Erythroblast (primary cell): Measurements from ENCODE around the gene SPAG17.

Experiments
- DNase-seq, 2 experiments: peaks; one replicate each; lab custom pipeline; 2025; lab: John Stamatoyannopoulos, UW
- GATA1 ChIP-seq: IDR thresholded peaks from 2 replicates; pipeline ENCODE4 v1.6.1; 2011; ENCODE audit warnings: low read depth, mild to moderate bottlenecking, control low read depth, low read length, moderate library complexity
- POLR2A ChIP-seq: IDR thresholded peaks from 2 replicates; pipeline ENCODE4 v1.6.1; 2011; ENCODE audit warnings: mild to moderate bottlenecking, low read length

Gene SPAG17

GRCh38 chr1:118149799-118150198 is 35.2 kb downstream of the SPAG17 start:
- DNase-seq = no peak
- TF ChIP-seq GATA1 (no peak), POLR2A (no peak)

DNA sequence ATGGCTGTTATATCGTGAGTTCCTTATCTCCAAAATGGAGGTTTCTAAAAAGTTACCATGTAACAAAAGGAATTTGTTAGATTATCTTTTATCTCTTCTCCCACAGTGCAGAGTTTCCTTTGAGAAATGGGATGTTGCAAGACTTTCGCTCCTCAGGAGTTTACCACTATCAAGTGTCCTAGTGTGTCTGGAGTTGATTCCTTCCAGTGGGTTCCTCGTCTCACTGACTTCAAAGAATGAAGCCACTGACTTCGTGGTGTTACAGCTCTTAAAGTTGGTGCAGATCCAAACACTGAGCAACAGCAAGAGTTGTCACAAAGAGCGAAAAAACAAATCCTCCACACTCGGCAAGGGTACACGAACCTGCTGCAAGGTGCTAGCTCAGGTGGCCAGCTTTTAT is 37.0 kb downstream of the SPAG17 start:
- DNase-seq = no peak
- no peak for TF ChIP-seq GATA1
- no peak for TF ChIP-seq POLR2A

GRCh38 chr1:118147522-118147921 is 37.5 kb downstream of the SPAG17 start:
- TF ChIP-seq POLR2A (no peak), GATA1 (no peak)
- DNase-seq = no peak

DNA sequence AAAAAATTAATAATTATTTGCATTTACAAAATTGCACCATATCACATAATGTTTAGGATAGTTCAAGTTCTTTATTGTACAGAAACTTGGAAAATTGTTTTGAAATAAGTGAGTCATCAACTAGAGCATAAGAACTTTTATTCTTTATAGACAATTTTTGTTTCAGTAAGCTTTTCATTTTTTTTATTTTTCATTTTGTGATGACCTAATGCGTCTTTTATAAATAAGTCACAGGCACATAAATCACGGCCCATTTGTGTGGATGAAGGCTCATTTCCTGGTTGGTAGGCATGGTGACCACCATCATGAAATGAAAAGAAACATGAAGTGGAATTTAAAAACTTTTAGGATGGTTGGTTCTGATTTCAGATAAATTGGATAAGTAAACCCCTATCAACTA is 39.3 kb downstream of the SPAG17 start:
- no peak for TF ChIP-seq GATA1
- no peak for TF ChIP-seq POLR2A
- no peak for DNase-seq

DNA sequence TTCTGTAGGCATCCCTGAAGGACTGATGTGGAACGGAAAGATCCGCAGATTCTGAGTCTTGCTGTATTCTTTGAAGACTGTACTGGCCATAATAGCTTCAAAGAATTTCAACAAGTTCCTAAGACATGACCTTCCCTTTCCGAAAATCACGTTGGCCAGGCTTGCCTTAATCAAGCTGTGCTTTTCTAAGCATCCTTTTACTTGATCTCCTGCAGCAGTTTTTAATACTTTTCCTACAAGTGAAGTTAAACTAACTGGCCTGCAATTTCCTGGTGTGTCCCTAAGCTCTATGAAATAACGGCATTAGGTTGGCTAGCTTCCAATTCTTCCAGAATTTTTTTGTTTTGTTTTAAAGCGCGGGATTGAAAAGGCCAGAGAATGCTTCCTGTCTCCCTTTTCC is 40.3 kb downstream of the SPAG17 start:
- no peak for DNase-seq
- TF ChIP-seq POLR2A (no peak), GATA1 (no peak)

DNA sequence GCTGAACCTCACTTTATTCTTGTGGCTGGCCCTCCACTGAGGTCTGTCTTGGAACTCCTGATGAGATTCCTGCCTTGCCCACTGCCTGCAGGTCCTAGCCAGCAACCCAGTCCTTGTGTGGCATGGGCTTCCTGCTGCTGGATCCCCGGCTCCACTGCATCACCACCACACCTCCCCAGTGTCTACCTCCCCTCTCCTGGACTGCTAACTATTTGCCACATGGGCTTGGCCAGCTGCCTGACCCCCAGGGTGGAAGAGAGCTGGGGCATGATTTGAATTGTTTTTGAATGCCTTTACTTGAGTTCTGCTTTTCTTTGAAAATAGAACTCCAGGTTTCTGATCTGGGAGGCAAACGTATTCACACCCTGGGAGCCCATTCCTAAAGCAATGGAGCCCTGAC is 41.2 kb downstream of the SPAG17 start:
- no peak for DNase-seq
- TF ChIP-seq POLR2A = no peak
- TF ChIP-seq GATA1 = no peak

DNA sequence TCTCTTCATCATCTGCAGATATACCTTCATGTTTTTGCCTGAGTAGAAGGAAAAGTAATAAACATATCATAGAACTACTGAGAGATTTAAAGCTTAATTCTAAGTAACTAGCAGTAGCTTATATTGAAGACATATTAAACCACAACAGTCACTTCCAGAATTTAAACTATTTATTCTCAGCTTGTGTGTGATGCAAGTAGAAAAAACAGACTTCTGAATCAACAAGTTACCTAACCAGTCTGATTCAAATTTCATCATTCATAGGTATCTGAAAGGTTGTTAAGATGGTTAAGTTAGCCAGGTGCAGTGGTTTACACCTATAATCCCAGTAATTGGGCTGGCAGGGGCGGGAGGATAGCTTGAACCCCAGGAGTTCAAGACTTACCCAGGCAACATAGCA is 41.9 kb downstream of the SPAG17 start:
- DNase-seq = no peak
- TF ChIP-seq POLR2A (no peak), GATA1 (no peak)

- TF ChIP-seq GATA1 (no peak), POLR2A (no peak)
- DNase-seq = no peak
These were observed 42.5 kb downstream of the SPAG17 start for GRCh38 chr1:118142546-118142945.

GRCh38 chr1:118137900-118138299 is 47.1 kb downstream of the SPAG17 start:
- TF ChIP-seq GATA1 (no peak), POLR2A (no peak)
- no peak for DNase-seq

- TF ChIP-seq POLR2A (no peak), GATA1 (no peak)
- DNase-seq = no peak
These were observed 48.7 kb downstream of the SPAG17 start for GRCh38 chr1:118136187-118136941.

GRCh38 chr1:118132000-118132399 is 53.0 kb downstream of the SPAG17 start:
- TF ChIP-seq POLR2A (no peak), GATA1 (no peak)
- DNase-seq = no peak

- TF ChIP-seq POLR2A (no peak), GATA1 (no peak)
- no peak for DNase-seq
These were observed 56.3 kb downstream of the SPAG17 start for GRCh38 chr1:118128761-118129160.

DNA sequence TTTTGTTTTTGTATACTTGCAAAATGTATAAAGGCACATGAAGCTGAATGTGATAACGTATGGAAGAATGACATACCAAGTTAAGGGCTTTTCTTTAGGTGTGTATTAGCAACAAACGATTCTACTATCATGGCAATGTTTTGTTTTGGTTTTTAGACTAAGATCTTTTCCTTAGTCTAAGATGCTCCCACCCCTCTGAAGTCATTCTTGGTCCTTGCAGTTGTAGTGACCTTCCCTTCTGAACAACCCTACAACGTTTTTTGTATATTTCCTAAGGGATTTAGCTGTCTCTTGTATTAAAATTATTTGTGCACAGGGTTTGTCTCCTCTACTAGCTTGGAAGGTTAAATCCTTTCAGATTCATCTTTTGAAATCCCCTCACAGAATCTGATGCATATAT is 61.0 kb downstream of the SPAG17 start:
- no peak for DNase-seq
- no peak for TF ChIP-seq GATA1
- no peak for TF ChIP-seq POLR2A

DNA sequence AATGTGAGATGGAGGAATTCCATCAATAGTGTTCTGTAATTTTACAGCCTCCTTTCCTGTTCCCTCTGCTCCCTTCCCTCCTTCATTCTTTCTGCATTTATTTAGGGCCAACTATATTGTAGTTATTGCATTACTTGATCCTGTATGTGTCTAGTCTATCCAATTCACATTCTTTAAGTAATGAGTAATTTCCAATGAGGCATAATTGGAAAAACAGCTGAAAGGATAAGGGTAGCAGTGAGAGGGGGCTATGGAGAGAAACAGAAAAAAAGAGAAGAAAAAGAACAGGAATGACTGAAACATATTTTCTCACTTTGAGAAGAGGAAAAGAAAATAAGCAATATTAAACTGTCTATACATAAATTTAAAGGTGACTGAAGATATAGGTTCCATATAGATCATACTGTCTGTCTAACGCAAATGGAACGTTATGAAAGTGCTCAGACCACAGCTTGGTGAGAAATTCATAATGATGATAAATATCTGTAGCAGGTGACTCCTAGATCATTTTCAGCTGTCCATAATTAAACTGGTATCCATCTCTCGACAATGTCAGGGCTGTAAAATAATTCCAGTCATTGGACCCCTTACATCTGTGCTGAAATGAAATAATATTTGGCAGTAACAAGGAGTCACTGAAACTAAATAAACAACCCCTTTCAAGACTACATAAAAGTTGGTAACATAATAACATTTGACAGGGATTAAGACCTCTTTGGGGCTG is 61.8 kb downstream of the SPAG17 start:
- DNase-seq = no peak
- TF ChIP-seq GATA1 (no peak), POLR2A (no peak)
